ENCODE data around the gene MYO5C.

MYO5C gene

GRCh38 chr15:52278636-52279367 lies 16.8 kb downstream of the MYO5C start:
- Mint-ChIP-seq H3K36me3 (ENCODE audit: insufficient read depth) (peaks cover 2% of the 10 kb centered on the region), H3K27ac (no peak overlapping the region), H3K4me3 (no peak overlapping the region), H3K9me3 (no peaks in the 10 kb centered on the region), H3K4me1 (ENCODE audit: low read depth in 2 of 2) (no peaks in the 10 kb centered on the region), H3K27me3 (peaks cover 7 to 41% of the 10 kb centered on the region in 2 donors)
- DNase-seq (no peak), ATAC-seq (replicated peaks) (no peak)

GRCh38 chr15:52278135-52278534 lies 17.5 kb downstream of the MYO5C start:
- DNase-seq: no peak
- ATAC-seq (replicated peaks): no peak
- Mint-ChIP-seq H3K9me3 (no peaks in the 10 kb centered on the region), H3K27ac (no peak overlapping the region), H3K36me3 (ENCODE audit: insufficient read depth) (peaks cover 2% of the 10 kb centered on the region), H3K27me3 (peaks cover 7 to 41% of the 10 kb centered on the region in 2 donors), H3K4me1 (ENCODE audit: low read depth in 2 of 2) (no peaks in the 10 kb centered on the region), H3K4me3 (no peak overlapping the region)

GRCh38 chr15:52277575-52277974 lies 18.0 kb downstream of the MYO5C start:
- DNase-seq: no peak
- H3K4me1 Mint-ChIP-seq (ENCODE audit: low read depth in 2 of 2): no peaks in the 10 kb centered on the region
- H3K4me3 Mint-ChIP-seq: no peak overlapping the region
- H3K27ac Mint-ChIP-seq: no peak overlapping the region
- no peak for ATAC-seq (replicated peaks)
- peaks cover 2% of the 10 kb centered on the region for H3K36me3 Mint-ChIP-seq (ENCODE audit: insufficient read depth)
- H3K27me3 Mint-ChIP-seq: peaks cover 7 to 36% of the 10 kb centered on the region in 2 donors
- H3K9me3 Mint-ChIP-seq: no peaks in the 10 kb centered on the region

GRCh38 chr15:52276256-52276770 lies 19.3 kb downstream of the MYO5C start:
- H3K36me3 Mint-ChIP-seq (ENCODE audit: insufficient read depth): peaks cover 2% of the 10 kb centered on the region
- H3K4me1 Mint-ChIP-seq (ENCODE audit: low read depth in 2 of 2): no peaks in the 10 kb centered on the region
- no peak overlapping the region for H3K4me3 Mint-ChIP-seq
- DNase-seq: no peak
- H3K9me3 Mint-ChIP-seq: no peaks in the 10 kb centered on the region
- no peak overlapping the region for H3K27ac Mint-ChIP-seq
- ATAC-seq (replicated peaks): no peak
- peaks cover 7 to 26% of the 10 kb centered on the region in 2 donors for H3K27me3 Mint-ChIP-seq

- no peaks in the 10 kb centered on the region for H3K9me3 Mint-ChIP-seq
- H3K36me3 Mint-ChIP-seq (ENCODE audit: insufficient read depth): no peaks in the 10 kb centered on the region
- peaks cover 21 to 23% of the 10 kb centered on the region in 2 donors for H3K4me1 Mint-ChIP-seq (ENCODE audit: low read depth in 2 of 2)
- no peaks in the 10 kb centered on the region for H3K27me3 Mint-ChIP-seq
- peak overlapping the region; percentile 11 to 14 for H3K27ac Mint-ChIP-seq
- H3K4me3 Mint-ChIP-seq: no peak overlapping the region
- ATAC-seq (replicated peaks) (no peak), DNase-seq (no peak)
These were observed 31.9 kb downstream of the MYO5C start for GRCh38 chr15:52263563-52264282.

- peak overlapping the region; percentile 53 to 64 for H3K4me3 Mint-ChIP-seq
- no peaks in the 10 kb centered on the region for H3K36me3 Mint-ChIP-seq (ENCODE audit: insufficient read depth)
- ATAC-seq (replicated peaks) (no peak), DNase-seq (no peak)
- H3K4me1 Mint-ChIP-seq (ENCODE audit: low read depth in 2 of 2): peaks cover 21 to 23% of the 10 kb centered on the region in 2 donors
- no peaks in the 10 kb centered on the region for H3K9me3 Mint-ChIP-seq
- H3K27me3 Mint-ChIP-seq: no peaks in the 10 kb centered on the region
- peak overlapping the region; percentile 90 to 91 for H3K27ac Mint-ChIP-seq
These were observed 33.2 kb downstream of the MYO5C start for GRCh38 chr15:52262364-52262763.

- H3K27me3 Mint-ChIP-seq: no peaks in the 10 kb centered on the region
- peak overlapping the region; percentile 90 to 91 for H3K27ac Mint-ChIP-seq
- ATAC-seq (replicated peaks) (peak; percentile 96), DNase-seq (peak; percentile 11 to 40 (median 23))
- H3K4me3 Mint-ChIP-seq: peak overlapping the region; percentile 53 to 64
- H3K4me1 Mint-ChIP-seq (ENCODE audit: low read depth in 2 of 2): peaks cover 21 to 23% of the 10 kb centered on the region in 2 donors
- H3K9me3 Mint-ChIP-seq: no peaks in the 10 kb centered on the region
- no peaks in the 10 kb centered on the region for H3K36me3 Mint-ChIP-seq (ENCODE audit: insufficient read depth)
These were observed 33.9 kb downstream of the MYO5C start for GRCh38 chr15:52261498-52262242.

- peaks cover 4% of the 10 kb centered on the region for H3K36me3 Mint-ChIP-seq (ENCODE audit: insufficient read depth)
- H3K27me3 Mint-ChIP-seq: no peaks in the 10 kb centered on the region
- no peak overlapping the region for H3K4me3 Mint-ChIP-seq
- no peak for ATAC-seq (replicated peaks)
- H3K27ac Mint-ChIP-seq: peak overlapping the region; percentile 62 to 90
- H3K9me3 Mint-ChIP-seq: no peaks in the 10 kb centered on the region
- DNase-seq: no peak
- H3K4me1 Mint-ChIP-seq (ENCODE audit: low read depth in 2 of 2): peaks cover 25% of the 10 kb centered on the region in 2 donors
These were observed 34.6 kb downstream of the MYO5C start for GRCh38 chr15:52261026-52261425.

GRCh38 chr15:52259503-52259902 lies 36.1 kb downstream of the MYO5C start:
- no peaks in the 10 kb centered on the region for H3K27me3 Mint-ChIP-seq
- DNase-seq: no peak
- H3K4me3 Mint-ChIP-seq: no peak overlapping the region
- no peaks in the 10 kb centered on the region for H3K9me3 Mint-ChIP-seq
- no peak for ATAC-seq (replicated peaks)
- H3K27ac Mint-ChIP-seq: peak overlapping the region in 1 of 2 donors; percentile 90
- H3K36me3 Mint-ChIP-seq (ENCODE audit: insufficient read depth): peaks cover 4% of the 10 kb centered on the region
- H3K4me1 Mint-ChIP-seq (ENCODE audit: low read depth in 2 of 2): peaks cover 25% of the 10 kb centered on the region in 2 donors

GRCh38 chr15:52258461-52258860 lies 37.1 kb downstream of the MYO5C start:
- Mint-ChIP-seq H3K36me3 (ENCODE audit: insufficient read depth) (peaks cover 4% of the 10 kb centered on the region), H3K4me1 (ENCODE audit: low read depth in 2 of 2) (peaks cover 21 to 25% of the 10 kb centered on the region in 2 donors), H3K27ac (no peak overlapping the region), H3K27me3 (no peaks in the 10 kb centered on the region), H3K9me3 (no peaks in the 10 kb centered on the region), H3K4me3 (no peak overlapping the region)
- DNase-seq (no peak), ATAC-seq (replicated peaks) (no peak)

- H3K36me3 Mint-ChIP-seq (ENCODE audit: insufficient read depth): peaks cover 4% of the 10 kb centered on the region
- no peak overlapping the region for H3K27ac Mint-ChIP-seq
- no peak for ATAC-seq (replicated peaks)
- H3K9me3 Mint-ChIP-seq: no peaks in the 10 kb centered on the region
- peaks cover 18% of the 10 kb centered on the region in 2 donors for H3K4me1 Mint-ChIP-seq (ENCODE audit: low read depth in 2 of 2)
- no peak overlapping the region for H3K4me3 Mint-ChIP-seq
- no peak for DNase-seq
- no peaks in the 10 kb centered on the region for H3K27me3 Mint-ChIP-seq
These were observed 37.9 kb downstream of the MYO5C start for GRCh38 chr15:52257734-52258062.

- H3K27ac Mint-ChIP-seq: no peak overlapping the region
- H3K9me3 Mint-ChIP-seq: no peaks in the 10 kb centered on the region
- peak overlapping the region in 1 of 2 donors; percentile 39 for H3K4me3 Mint-ChIP-seq
- ATAC-seq (replicated peaks): no peak
- peaks cover 4% of the 10 kb centered on the region for H3K36me3 Mint-ChIP-seq (ENCODE audit: insufficient read depth)
- DNase-seq: no peak
- H3K4me1 Mint-ChIP-seq (ENCODE audit: low read depth in 2 of 2): peaks cover 13% of the 10 kb centered on the region in 2 donors
- H3K27me3 Mint-ChIP-seq: no peaks in the 10 kb centered on the region
These were observed 38.5 kb downstream of the MYO5C start for GRCh38 chr15:52256930-52257733.

- Mint-ChIP-seq H3K4me1 (ENCODE audit: low read depth in 2 of 2) (peaks cover 5% of the 10 kb centered on the region in 2 donors), H3K27ac (peak overlapping the region; percentile 39 to 82), H3K4me3 (peak overlapping the region; percentile 39 to 72), H3K36me3 (ENCODE audit: insufficient read depth) (peaks cover 4% of the 10 kb centered on the region), H3K9me3 (no peaks in the 10 kb centered on the region), H3K27me3 (no peaks in the 10 kb centered on the region)
- DNase-seq (peak; percentile 63 to 72 (median 70)), ATAC-seq (replicated peaks) (peak; percentile 92)
These were observed 39.2 kb downstream of the MYO5C start for GRCh38 chr15:52256366-52256765.

All from effector memory CD8-positive, alpha-beta T cell (primary cell).